ENCODE data around the gene LRP1B. TPM values are rescaled to one million over a fixed set of nuclear protein-coding genes. Genes with fewer than 3 reads are reported as not detected.

LRP1B gene
- total and polyA plus RNA-seq, 2 of the 8 experiments (the other 6 are each of a cell fraction or from before 2014, with no cell fraction given): 0.03 TPM; not detected in 1

DNA sequence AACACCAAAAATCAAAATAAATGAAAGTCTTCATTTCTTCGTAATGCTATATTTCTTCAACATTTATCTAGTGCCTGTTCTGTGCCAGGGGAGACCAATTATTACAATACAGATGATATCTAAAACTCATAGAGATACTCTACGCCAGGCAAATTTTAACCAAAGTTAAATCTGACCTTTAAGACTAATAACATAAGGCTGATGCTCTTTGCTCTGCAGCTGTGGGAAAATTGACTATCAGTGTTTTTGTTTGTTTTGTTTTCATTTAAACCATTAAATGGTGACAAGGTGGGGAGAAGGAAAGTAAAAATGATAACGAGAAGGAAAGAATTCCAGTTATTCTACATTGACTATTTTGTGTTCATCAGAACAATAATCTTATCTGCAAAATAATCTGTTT lies 406.4 kb downstream of the LRP1B start (continued):
- no peak for TF ChIP-seq KDM1A (IDR thresholded peaks at IDR 0.05; ENCODE audit: borderline replicate concordance, low read length)
- TF ChIP-seq TAF7 (optimal IDR thresholded peaks at IDR 0.05; ENCODE audit: borderline replicate concordance, low read depth, low read length): no peak
- TF ChIP-seq EGR1 (IDR thresholded peaks at IDR 0.05; ENCODE audit: borderline replicate concordance, low read depth, low read length): no peak
- no peak for TF ChIP-seq EZH2 (IDR thresholded peaks at IDR 0.05; ENCODE audit: low read depth, low read length, severe bottlenecking)

Data from H1 (cell line).